ENCODE measurements around the gene KIF16B. TPM values are rescaled to one million over a fixed set of nuclear protein-coding genes. Genes with fewer than 3 reads are reported as not detected.

KIF16B gene
- total and polyA plus RNA-seq, 9 of the 15 experiments (the other 6 are each of a cell fraction or from before 2014, with no cell fraction given) = 1.00 to 10.6 (median 8.5) TPM

DNA sequence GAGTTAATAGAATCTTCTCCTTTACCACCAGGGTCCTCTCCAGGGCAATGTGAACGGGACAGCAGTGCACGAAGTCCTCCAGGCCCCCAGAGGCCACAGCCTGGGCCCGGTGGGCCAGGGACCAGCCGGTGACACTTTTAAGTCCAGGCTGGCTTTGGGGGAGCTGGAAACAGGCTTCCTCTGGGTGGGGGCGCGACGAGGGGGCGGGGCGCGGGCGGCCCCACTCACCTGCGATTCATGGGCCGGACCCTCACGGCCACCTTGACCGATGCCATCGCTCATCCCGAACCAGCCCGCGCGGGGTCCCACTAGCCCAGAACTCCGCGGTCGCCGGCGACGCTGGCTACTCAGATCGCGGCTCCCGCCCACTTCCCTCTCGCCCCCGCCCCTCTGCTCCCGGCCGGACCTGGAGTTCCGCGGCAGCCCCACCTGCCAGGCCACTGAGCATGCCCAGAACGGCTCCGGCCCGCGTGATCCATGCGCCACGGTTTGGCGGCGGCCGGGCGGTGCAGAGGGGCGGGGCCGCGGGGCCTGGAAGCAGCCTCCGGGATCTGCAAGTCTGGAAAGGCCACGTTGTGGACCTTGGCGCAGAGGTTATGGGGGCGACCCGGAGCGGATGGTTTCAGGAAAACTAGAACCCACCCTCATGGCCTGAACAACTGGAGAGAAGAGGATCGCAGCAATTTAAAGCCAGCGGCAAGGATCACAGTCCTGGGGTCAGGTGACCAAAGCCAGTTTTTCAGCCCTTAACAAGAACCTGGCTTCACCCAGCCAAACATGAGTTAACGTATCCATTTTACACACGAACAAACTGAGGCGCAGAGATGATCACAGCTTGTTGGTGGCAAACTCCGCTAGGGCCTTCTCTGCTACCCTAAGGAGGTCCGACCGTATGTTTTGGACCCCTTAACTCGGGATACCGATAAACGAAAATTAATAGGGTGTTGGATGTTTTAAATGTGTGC, at the start of gene KIF16B (continued):
- TF ChIP-seq ZNF407 (IDR thresholded peaks at IDR 0.05; ENCODE audit: low read depth) (peak; percentile 28; the same call in 1 of the 2 replicates), SMARCA5 (IDR thresholded peaks at IDR 0.05) (peak; percentile 84; the same call in 1 of the 2 replicates), STAT5B (CRISPR knock-in tag; IDR thresholded peaks at IDR 0.05) (no peak), RNF2 (IDR thresholded peaks at IDR 0.05) (no peak), USF2 (CRISPR knock-in tag; IDR thresholded peaks at IDR 0.05) (peak; percentile 47), XRCC3 (IDR thresholded peaks at IDR 0.05) (no peak), JUND (IDR thresholded peaks at IDR 0.05; ENCODE audit: borderline replicate concordance, low read depth, low read length) (0 out of 2 replicates have a peak, but pooled peaks have one; percentile 16), JUND (tag; IDR thresholded peaks at IDR 0.05; ENCODE audit: borderline replicate concordance, low read depth, low read length) (no peak; the same call in 2 of the 3 replicates), LCOR (CRISPR knock-in tag; IDR thresholded peaks at IDR 0.05) (no peak), PHF8 (IDR thresholded peaks at IDR 0.05; ENCODE audit: borderline replicate concordance, low read length) (peak; percentile 61; the same call in 1 of the 2 replicates), HOMEZ (CRISPR knock-in tag; IDR thresholded peaks at IDR 0.05) (no peak), MCM2 (IDR thresholded peaks at IDR 0.05; ENCODE audit: low read depth) (no peak)
- TF ChIP-seq, protein P1, sequence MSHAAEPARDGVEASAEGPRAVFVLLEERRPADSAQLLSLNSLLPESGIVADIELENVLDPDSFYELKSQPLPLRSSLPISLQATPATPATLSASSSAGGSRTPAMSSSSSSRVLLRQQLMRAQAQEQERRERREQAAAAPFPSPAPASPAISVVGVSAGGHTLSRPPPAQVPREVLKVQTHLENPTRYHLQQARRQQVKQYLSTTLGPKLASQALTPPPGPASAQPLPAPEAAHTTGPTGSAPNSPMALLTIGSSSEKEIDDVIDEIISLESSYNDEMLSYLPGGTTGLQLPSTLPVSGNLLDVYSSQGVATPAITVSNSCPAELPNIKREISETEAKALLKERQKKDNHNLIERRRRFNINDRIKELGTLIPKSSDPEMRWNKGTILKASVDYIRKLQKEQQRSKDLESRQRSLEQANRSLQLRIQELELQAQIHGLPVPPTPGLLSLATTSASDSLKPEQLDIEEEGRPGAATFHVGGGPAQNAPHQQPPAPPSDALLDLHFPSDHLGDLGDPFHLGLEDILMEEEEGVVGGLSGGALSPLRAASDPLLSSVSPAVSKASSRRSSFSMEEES (CRISPR knock-in tag; IDR thresholded peaks at IDR 0.05) = peak; percentile 36; the same call in 1 of the 2 replicates
- TF ChIP-seq, protein P2, sequence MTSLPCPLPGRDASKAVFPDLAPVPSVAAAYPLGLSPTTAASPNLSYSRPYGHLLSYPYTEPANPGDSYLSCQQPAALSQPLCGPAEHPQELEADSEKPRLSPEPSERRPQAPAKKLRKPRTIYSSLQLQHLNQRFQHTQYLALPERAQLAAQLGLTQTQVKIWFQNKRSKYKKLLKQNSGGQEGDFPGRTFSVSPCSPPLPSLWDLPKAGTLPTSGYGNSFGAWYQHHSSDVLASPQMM (CRISPR knock-in tag; IDR thresholded peaks at IDR 0.05) = no peak
